ENCODE measurements around the gene PPP2R5E.
"Not testable (repeated sequence)": the region's sequence is repeated elsewhere in the genome, so short reads cannot be mapped to it uniquely, and the experiment has no call there.

Gene PPP2R5E

DNA sequence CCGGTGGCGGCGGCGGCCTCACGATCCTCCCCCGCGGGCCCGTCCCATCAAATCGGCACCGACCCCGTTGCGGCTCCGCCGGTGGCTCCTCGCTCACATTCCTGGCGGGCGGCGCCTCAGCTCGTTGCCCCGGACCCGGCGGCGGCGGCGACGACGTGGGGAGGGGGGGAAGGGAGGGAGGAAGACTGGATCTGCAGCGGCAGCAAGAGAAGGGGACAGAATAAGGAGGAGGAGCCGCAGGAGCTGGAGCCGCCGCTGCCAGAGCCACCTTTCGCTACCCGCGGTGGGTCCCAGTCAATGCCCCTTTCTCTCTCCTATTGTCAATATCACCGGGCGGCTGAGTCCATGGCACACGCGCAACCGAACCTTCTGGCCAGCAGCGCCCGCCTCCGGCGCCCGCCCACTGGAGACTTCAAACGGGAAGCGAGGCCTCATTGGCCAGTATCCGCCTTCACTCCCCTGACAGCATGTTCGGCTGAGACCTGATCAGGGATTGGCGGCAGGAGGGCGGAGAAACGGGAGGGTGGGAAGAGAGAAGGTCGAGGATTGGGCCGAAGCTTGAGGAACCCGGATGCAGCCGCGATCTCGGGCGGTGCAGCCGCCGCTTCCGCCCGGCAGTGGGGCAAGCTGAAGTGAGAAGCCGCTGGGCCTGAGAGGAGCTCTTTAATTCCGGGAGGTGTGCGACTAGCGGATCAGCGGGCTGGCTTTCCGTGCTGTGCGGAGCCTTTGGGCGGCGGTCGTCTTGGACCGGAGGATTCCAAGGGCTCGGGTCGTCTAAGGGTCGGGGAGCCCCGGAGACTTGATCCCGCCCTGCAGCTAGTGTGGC is at the start of gene PPP2R5E:
PPP2R5E (minus strand) TSS at position 378 of the 826 bp plus-strand sequence. CDS start 3,692 bp downstream, outside the sequence.
- DNase-seq, result peak; percentile 89 to 92

GRCh38 chr14:63583046-63583445 is 39.9 kb upstream of the PPP2R5E start:
- DNase-seq, result not testable (repeated sequence)

DNA sequence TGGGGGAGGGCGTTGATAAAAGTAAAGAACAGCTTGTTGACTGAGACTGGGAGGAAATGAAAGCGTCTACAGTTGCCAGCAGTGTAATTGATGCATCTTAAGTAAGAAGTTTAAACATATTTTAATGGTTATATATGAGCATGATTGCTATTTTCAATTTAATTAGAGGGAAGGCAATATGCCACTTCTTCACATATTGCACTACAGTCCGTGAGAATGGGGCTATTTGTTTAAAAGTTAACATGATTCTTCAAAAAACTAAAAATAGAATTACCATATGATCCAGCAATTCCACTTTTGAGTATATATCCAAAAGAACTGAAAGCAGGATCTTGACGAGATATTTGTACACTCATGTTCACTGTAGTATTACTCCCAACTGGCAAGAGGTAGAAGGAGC is 38.3 kb upstream of the PPP2R5E start:
- DNase-seq, result no peak

- DNase-seq, result no peak
Observed at GRCh38 chr14:63578300-63578699, 35.1 kb upstream of the PPP2R5E start.

DNA sequence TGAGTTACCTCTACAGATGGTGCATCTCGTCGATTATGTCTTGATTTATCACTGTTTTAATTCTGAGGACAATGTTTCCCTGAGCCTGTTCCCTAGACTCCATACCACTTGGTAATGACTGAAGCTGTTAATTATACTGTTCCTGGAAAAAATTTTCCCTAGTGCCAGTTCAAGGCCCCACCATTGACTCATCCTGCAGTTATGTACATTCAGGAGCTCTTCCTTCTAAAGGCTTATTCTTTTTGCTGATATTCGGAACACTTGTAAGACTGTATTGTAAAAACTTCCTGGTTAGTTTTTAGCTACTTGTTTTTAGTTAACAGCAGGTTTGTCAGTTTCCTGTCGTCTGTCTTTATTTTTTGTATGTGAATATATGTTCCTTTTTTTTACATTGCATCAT is 30.4 kb upstream of the PPP2R5E start:
- no peak for DNase-seq

- DNase-seq, result no peak
Observed at GRCh38 chr14:63565448-63565847, 22.3 kb upstream of the PPP2R5E start.

- no peak for DNase-seq
Observed at GRCh38 chr14:63564318-63564717, 21.1 kb upstream of the PPP2R5E start.

- no peak for DNase-seq
Observed at GRCh38 chr14:63563370-63564026, 20.3 kb upstream of the PPP2R5E start.

DNA sequence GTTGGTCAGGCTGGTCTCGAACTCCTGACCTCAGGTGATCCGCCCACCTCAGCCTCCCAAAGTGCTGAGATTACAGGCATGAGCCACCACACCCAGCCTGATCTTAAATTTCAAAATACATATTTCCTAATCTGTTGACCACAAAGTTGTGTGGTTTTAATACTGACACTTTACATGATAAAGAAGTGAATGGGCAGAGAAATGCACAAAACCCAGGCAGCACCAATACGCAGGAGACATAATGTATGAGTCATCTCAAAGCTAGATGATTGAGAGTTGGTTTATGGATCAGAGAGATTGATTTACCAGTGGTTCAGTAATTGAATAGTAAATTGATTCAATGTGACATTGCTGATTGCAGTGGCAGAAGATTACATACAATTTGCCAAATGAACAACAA is 19.2 kb upstream of the PPP2R5E start:
- DNase-seq, result no peak

- DNase-seq, result peak in 1 of 2 donors; percentile 6
Observed at GRCh38 chr14:63555572-63555971, 12.4 kb upstream of the PPP2R5E start.

DNA sequence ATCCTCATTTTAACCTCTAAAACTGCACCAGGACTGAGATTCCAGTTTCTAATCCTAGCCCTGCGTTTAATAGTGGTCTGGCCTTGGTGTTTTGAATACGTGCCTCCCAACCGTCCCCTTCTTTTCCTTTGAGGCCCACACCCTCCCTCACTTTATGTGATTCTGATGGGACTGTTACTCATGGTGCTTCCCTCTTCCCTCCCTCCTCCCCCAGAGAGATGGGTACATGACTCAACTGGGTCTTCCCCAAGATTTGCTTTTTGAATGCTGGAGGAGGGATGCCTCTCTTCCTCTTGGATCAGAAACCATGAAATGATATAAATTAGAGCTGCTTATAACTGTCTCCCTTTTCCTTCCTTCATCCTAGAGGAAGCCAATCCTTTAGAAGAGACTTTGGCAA is 8.2 kb upstream of the PPP2R5E start:
- no peak for DNase-seq

- no peak for DNase-seq
Observed at GRCh38 chr14:63547798-63548335, 4.7 kb upstream of the PPP2R5E start.

- no peak for DNase-seq
Observed at GRCh38 chr14:63545431-63545830, 2.3 kb upstream of the PPP2R5E start.

GRCh38 chr14:63544591-63545299 is 1.6 kb upstream of the PPP2R5E start:
- DNase-seq, result no peak

DNA sequence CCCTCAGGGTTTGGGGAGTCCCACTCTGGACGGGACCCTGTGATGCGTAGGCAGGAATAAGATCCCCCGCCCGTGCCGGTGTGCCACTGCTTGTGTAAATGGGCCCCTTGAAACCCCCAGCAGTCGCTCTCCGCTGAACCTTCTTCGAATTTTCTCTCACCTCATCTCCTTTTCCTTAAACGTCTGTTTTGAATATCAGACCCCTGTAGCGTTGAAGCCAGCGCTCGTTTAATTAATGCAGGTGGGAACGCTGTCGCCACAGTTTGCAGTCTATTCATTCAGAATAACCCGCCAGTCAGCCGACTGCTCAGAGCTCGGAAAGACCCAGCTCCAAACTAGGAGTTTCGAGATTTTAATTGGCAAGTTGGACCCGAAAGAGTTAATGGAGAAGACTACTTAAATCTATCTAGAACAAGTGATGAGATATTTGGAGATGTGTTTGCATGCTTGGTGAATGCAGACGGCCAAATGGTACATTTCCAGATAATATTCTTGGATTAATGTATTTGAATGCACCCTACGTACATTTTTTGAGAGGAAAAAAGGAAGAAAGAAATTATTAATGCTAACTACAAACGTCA is 739 bp upstream of the PPP2R5E start:
- no peak for DNase-seq

DNA sequence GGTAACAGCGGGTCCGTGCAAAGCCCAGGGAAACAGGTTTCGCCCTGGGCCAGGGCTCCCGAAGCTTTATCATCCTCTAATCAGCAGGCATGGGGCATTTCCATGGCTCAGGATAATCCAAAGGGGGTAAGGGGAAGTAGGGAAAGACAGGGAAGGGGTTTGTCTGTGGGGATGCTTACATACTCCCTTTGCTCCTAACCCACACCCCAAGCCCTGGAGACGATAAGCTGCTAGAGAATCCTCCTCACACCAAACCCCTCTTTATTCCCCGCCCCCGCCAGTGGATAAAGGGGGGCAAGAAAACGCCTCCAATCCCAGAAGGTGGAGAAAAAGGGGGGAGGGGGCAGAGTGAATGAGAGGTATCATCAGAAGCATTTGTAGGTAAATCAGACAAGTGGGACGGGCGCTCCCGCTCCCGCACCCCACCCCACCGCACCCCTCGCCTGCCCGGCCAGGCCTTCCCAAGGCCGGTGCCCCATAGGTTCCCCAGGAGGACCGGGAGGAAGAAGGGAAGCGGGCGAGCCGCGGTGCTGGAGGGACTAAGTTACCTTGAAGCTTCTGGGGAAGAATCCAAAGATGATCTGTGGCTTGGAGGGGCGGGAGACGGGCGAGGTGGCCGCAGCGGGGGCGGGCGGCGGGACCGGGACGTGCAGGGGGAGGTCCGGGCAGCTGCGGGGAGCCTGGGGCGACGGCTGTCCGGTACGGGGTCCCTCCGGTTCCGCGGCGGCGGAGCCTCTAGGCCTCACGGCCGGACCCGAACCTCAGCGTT is 762 bp downstream of the PPP2R5E start:
- DNase-seq, result peak in 1 of 2 donors; percentile 12

- DNase-seq, result no peak
Observed at GRCh38 chr14:63535918-63536317, 7.3 kb downstream of the PPP2R5E start.

DNA sequence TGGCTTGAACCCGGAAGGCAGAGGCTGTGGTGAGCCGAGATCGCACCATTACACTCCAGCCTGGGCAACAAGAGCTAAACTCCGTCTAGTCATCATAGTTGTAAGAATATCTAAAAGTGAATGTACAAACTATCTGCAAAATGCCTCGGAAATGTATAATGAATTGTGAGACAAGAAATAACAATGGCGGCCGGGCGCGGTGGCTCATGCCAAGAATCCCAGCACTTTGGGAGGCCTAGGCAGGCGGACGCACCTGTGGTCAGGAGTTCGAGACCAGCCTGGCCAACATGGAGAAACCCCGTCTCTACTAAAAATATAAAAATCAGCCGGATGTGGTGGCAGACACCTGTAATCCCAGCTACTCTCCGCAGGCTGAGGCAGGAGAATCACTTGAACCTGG is 9.7 kb downstream of the PPP2R5E start:
- no peak for DNase-seq

- no peak for DNase-seq
Observed at GRCh38 chr14:63524537-63525155, 18.5 kb downstream of the PPP2R5E start.

GRCh38 chr14:63523735-63524426 is 19.3 kb downstream of the PPP2R5E start:
- no peak for DNase-seq

- not testable (repeated sequence) for DNase-seq
Observed at GRCh38 chr14:63522511-63522910, 20.7 kb downstream of the PPP2R5E start.
